ENCODE data around the gene C16orf96. TPM values are rescaled to one million over a fixed set of nuclear protein-coding genes. Genes with fewer than 3 reads are reported as not detected.

Gene C16orf96
- total and polyA plus RNA-seq, 2 of the 13 experiments (the other 11 are each of a cell fraction or from before 2014, with no cell fraction given), result 0.03 TPM; not detected in 1

- TF ChIP-seq TFDP1 (CRISPR knock-in tag; IDR thresholded peaks at IDR 0.05; ENCODE audit: borderline replicate concordance) (peak; percentile 100), ZNF660 (CRISPR knock-in tag; IDR thresholded peaks at IDR 0.05; ENCODE audit: borderline replicate concordance, low read depth) (peak; percentile 98), ZNF326 (CRISPR knock-in tag; IDR thresholded peaks at IDR 0.05; ENCODE audit: borderline replicate concordance) (0 out of 2 replicates have a peak, but pooled peaks have one; percentile 53), PTBP1 (IDR thresholded peaks at IDR 0.05; ENCODE audit: low read depth, low read length, poor library complexity, severe bottlenecking) (peak; percentile 76), ZKSCAN8 (CRISPR knock-in tag; IDR thresholded peaks at IDR 0.05; ENCODE audit: borderline replicate concordance) (peak; percentile 87), KAT7 (CRISPR knock-in tag; IDR thresholded peaks at IDR 0.05; ENCODE audit: borderline replicate concordance) (peak; percentile 78; the same call in 1 of the 2 replicates), ZNF607 (CRISPR knock-in tag; IDR thresholded peaks at IDR 0.05; ENCODE audit: borderline replicate concordance) (peak; percentile 100), FOXO1 (CRISPR knock-in tag; IDR thresholded peaks at IDR 0.05) (peak; percentile 89), AFF4 (CRISPR knock-in tag; IDR thresholded peaks at IDR 0.05) (0 out of 2 replicates have a peak, but pooled peaks have one; percentile 62), ZNF33B (CRISPR knock-in tag; IDR thresholded peaks at IDR 0.05) (peak; percentile 99), ZFP41 (CRISPR knock-in tag; IDR thresholded peaks at IDR 0.05; ENCODE audit: borderline replicate concordance) (peak; percentile 99), ZNF816 (CRISPR knock-in tag; IDR thresholded peaks at IDR 0.05; ENCODE audit: borderline replicate concordance) (peak; percentile 100; the same call in 1 of the 2 replicates), SETDB1 (CRISPR knock-in tag; IDR thresholded peaks at IDR 0.05; ENCODE audit: borderline replicate concordance) (peak; percentile 85; the same call in 1 of the 2 replicates), ZNF44 (CRISPR knock-in tag; IDR thresholded peaks at IDR 0.05) (peak; percentile 99), ZIK1 (CRISPR knock-in tag; IDR thresholded peaks at IDR 0.05; ENCODE audit: borderline replicate concordance, low read depth) (peak; percentile 100)
- TF ChIP-seq, protein P1, sequence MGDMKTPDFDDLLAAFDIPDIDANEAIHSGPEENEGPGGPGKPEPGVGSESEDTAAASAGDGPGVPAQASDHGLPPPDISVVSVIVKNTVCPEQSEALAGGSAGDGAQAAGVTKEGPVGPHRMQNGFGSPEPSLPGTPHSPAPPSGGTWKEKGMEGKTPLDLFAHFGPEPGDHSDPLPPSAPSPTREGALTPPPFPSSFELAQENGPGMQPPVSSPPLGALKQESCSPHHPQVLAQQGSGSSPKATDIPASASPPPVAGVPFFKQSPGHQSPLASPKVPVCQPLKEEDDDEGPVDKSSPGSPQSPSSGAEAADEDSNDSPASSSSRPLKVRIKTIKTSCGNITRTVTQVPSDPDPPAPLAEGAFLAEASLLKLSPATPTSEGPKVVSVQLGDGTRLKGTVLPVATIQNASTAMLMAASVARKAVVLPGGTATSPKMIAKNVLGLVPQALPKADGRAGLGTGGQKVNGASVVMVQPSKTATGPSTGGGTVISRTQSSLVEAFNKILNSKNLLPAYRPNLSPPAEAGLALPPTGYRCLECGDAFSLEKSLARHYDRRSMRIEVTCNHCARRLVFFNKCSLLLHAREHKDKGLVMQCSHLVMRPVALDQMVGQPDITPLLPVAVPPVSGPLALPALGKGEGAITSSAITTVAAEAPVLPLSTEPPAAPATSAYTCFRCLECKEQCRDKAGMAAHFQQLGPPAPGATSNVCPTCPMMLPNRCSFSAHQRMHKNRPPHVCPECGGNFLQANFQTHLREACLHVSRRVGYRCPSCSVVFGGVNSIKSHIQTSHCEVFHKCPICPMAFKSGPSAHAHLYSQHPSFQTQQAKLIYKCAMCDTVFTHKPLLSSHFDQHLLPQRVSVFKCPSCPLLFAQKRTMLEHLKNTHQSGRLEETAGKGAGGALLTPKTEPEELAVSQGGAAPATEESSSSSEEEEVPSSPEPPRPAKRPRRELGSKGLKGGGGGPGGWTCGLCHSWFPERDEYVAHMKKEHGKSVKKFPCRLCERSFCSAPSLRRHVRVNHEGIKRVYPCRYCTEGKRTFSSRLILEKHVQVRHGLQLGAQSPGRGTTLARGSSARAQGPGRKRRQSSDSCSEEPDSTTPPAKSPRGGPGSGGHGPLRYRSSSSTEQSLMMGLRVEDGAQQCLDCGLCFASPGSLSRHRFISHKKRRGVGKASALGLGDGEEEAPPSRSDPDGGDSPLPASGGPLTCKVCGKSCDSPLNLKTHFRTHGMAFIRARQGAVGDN (CRISPR knock-in tag; IDR thresholded peaks at IDR 0.05), result peak; percentile 100
- TF ChIP-seq, protein P2, sequence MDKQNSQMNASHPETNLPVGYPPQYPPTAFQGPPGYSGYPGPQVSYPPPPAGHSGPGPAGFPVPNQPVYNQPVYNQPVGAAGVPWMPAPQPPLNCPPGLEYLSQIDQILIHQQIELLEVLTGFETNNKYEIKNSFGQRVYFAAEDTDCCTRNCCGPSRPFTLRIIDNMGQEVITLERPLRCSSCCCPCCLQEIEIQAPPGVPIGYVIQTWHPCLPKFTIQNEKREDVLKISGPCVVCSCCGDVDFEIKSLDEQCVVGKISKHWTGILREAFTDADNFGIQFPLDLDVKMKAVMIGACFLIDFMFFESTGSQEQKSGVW (CRISPR knock-in tag; IDR thresholded peaks at IDR 0.05; ENCODE audit: borderline replicate concordance), result peak; percentile 99
Measured at GRCh38 chr16:4538350-4539235, 17.5 kb upstream of the C16orf96 start, which contains the start of gene CDIP1 (continued).

All from HepG2 (cell line).